WERI-Rb-1 (cell line): Measurements from ENCODE around the gene EVPLL.

ENCODE experiments used
- DNase-seq: peaks from one replicate; pipeline ENCODE4 v3.0.0-alpha.2; 2020
- H3K27ac ChIP-seq: fragments of 250-450 bp; sonication (Bioruptor Pico); 2 replicates; pipeline ENCODE4 v1.5.1; 2020; ENCODE audit warnings: mild to moderate bottlenecking, moderate library complexity
- H3K27me3 ChIP-seq: fragments of 250-450 bp; sonication (Bioruptor Pico); 2 replicates; pipeline ENCODE4 v1.5.1; 2021; ENCODE audit warnings: mild to moderate bottlenecking, low read depth, moderate library complexity; ENCODE audit not compliant: insufficient read depth, severe bottlenecking
- H3K36me3 ChIP-seq: fragments of 250-450 bp; sonication (Bioruptor Pico); 2 replicates; pipeline ENCODE4 v1.5.1; 2020; ENCODE audit warnings: mild to moderate bottlenecking, moderate library complexity
- H3K4me3 ChIP-seq: 2 replicates; pipeline ENCODE4 v1.5.1; 2011; ENCODE audit warnings: low read depth, mild to moderate bottlenecking, control low read depth, low read length
- H3K9me3 ChIP-seq: fragments of 250-450 bp; sonication (Bioruptor Pico); 2 replicates; pipeline ENCODE4 v1.5.1; 2021; ENCODE audit warnings: mild to moderate bottlenecking, moderate library complexity; ENCODE audit not compliant: severe bottlenecking
- TF ChIP-seq, protein P1 (sequence below): IDR thresholded peaks from 2 replicates; pipeline ENCODE4 v1.5.1; 2011; ENCODE audit warnings: low read depth, mild to moderate bottlenecking, control low read depth, inconsistent platforms, low read length

The EVPLL gene

DNA sequence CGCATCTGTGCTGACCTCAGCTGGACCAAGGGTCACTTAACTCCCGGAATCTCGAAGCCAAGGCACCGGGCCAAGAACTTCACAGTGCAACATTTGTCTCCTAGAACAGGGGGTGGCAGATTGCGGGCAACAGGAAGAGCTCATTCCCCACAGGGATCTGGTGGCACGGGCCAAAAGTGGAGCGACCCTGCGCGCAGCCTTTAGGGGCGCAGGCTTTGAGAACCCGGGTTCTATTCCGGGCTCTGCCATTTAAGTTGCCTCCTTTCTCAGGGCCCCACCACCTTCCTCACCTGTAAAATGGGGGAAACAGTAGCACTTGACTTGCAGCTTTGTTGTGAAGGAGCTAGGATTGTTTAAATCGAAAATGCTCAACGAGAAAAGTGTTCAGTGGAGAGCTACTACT, 14.9 kb upstream of the EVPLL start:
- DNase-seq, result no peak
- Histone ChIP-seq H3K36me3 (peaks cover 25% of the 10 kb centered on the region), H3K27me3 (no peaks in the 10 kb centered on the region), H3K4me3 (peak overlapping the region; percentile 71), H3K9me3 (no peaks in the 10 kb centered on the region), H3K27ac (peak overlapping the region; percentile 69)
- TF ChIP-seq, protein P1, sequence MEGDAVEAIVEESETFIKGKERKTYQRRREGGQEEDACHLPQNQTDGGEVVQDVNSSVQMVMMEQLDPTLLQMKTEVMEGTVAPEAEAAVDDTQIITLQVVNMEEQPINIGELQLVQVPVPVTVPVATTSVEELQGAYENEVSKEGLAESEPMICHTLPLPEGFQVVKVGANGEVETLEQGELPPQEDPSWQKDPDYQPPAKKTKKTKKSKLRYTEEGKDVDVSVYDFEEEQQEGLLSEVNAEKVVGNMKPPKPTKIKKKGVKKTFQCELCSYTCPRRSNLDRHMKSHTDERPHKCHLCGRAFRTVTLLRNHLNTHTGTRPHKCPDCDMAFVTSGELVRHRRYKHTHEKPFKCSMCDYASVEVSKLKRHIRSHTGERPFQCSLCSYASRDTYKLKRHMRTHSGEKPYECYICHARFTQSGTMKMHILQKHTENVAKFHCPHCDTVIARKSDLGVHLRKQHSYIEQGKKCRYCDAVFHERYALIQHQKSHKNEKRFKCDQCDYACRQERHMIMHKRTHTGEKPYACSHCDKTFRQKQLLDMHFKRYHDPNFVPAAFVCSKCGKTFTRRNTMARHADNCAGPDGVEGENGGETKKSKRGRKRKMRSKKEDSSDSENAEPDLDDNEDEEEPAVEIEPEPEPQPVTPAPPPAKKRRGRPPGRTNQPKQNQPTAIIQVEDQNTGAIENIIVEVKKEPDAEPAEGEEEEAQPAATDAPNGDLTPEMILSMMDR, result no peak

DNA sequence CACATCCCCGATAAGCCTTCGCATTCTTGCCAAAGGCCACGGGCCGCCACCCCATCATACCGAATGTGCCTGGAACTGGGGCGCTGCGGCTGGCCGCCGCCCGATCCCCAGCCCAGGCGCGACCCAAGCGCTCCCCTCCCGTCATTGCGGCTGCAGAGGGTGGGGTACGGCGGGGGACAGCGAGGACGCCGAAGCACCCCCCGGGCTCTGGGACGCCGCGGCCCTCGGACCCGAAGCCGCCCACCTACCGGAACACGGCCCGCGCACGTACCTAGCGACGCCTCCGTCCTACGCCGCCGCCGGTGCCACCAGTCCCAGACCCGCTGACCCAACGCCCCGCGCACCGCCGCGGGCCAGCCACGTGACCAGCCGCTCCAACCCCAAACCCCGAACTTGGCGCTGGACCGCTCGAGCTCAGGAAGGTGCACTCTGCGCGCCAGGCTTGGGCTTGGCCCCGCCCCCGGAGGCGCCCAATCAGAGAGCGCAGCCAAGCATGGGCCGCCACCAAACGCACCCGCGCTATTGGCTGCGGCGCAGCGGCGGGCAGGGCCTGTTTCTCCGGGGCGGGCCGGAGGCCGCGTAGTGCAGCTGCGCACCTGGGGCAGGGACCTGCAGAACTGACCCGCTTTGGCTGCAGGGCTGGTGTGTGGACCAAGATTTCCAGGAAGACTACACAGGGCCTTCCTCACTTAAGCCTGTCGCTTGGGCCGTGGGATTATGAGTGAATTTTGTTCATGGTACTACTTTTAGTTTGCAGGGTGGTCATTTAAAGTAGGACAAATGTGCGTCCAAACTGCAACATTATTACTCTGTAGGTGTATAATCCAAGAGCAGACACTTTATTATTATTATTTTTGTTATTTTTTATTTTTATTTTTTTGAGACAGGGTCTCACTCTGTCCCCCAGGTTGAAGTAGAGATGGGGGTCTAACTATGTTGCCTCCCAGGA, 14.2 kb upstream of the EVPLL start, which contains the start of gene SHMT1:
TSS of gene SHMT1 (minus strand) at position 450 of the 949 bp plus-strand sequence. CDS start 7,569 bp downstream, outside the sequence.
- H3K27ac ChIP-seq, result peak within 1 kb of the TSS; percentile 69

GRCh38 chr17:18364166-18364565, 13.4 kb upstream of the EVPLL start:
- no peak overlapping the region for H3K27ac ChIP-seq
- TF ChIP-seq, protein P1, result no peak
- no peak for DNase-seq
- H3K27me3 ChIP-seq, result no peaks in the 10 kb centered on the region
- H3K4me3 ChIP-seq, result no peak overlapping the region
- H3K36me3 ChIP-seq, result peaks cover 17% of the 10 kb centered on the region
- no peaks in the 10 kb centered on the region for H3K9me3 ChIP-seq

More for the DNA sequence above, 14.2 kb upstream of the EVPLL start, which contains the start of gene SHMT1:
- Histone ChIP-seq H3K36me3 (peaks cover 23% of the 10 kb centered on the region), H3K9me3 (no peaks in the 10 kb centered on the region), H3K27me3 (no peaks in the 10 kb centered on the region), H3K4me3 (peak within 1 kb of the TSS; percentile 71)
- TF ChIP-seq, protein P1, result no peak
- DNase-seq, result peak; percentile 94

GRCh38 chr17:18368946-18369345, 8.6 kb upstream of the EVPLL start:
- TF ChIP-seq, protein P1, result no peak
- DNase-seq, result no peak

DNA sequence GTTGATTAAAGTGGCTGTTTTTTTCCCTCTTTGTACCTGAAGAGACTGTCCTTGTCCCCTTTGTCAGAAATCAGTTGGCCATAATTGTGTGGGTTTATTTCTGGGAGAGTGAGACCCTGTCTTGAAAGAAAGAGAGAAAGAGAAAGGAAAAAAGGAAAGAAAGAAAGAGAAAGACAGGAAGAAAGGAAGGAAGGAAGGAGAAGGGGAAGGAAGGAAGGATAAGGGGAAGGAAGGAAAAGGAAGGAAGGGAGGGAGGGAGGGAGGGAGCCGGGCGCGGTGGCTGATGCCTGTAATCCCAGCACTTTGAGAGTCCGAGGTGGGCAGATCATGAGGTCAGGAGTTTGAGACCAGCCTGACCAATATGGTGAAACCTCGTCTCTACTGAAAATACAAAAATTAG, 6.8 kb upstream of the EVPLL start:
- peaks cover 2% of the 10 kb centered on the region for H3K9me3 ChIP-seq
- no peaks in the 10 kb centered on the region for H3K27me3 ChIP-seq
- no peaks in the 10 kb centered on the region for H3K36me3 ChIP-seq
- TF ChIP-seq, protein P1, result no peak
- no peak overlapping the region for H3K27ac ChIP-seq
- H3K4me3 ChIP-seq, result no peak overlapping the region
- DNase-seq, result no peak

More at GRCh38 chr17:18368946-18369345, 8.6 kb upstream of the EVPLL start:
- no peaks in the 10 kb centered on the region for H3K9me3 ChIP-seq
- H3K27ac ChIP-seq, result no peak overlapping the region
- H3K27me3 ChIP-seq, result no peaks in the 10 kb centered on the region
- no peaks in the 10 kb centered on the region for H3K36me3 ChIP-seq
- no peak overlapping the region for H3K4me3 ChIP-seq
